BLaER1 (cell line): ENCODE results near the gene STAG1.
"Not testable (repeated sequence)": the region's sequence is repeated elsewhere in the genome, so short reads cannot be mapped to it uniquely, and the experiment has no call there.

Experiments
- H3K27ac ChIP-seq: shearing (Covaris generic); formaldehyde crosslinking; 2 replicates; pipeline ENCODE4 v1.8.1; 2022
- H3K27me3 ChIP-seq: shearing (Covaris generic); formaldehyde crosslinking; 2 replicates; pipeline ENCODE4 v1.8.1; 2022
- H3K36me3 ChIP-seq: shearing (Covaris generic); formaldehyde crosslinking; 2 replicates; pipeline ENCODE4 v1.8.1; 2022
- H3K4me1 ChIP-seq: shearing (Covaris generic); formaldehyde crosslinking; 2 replicates; pipeline ENCODE4 v1.8.1; 2022
- H3K4me2 ChIP-seq: shearing (Covaris generic); formaldehyde crosslinking; 2 replicates; pipeline ENCODE4 v1.8.1; 2022
- H3K4me3 ChIP-seq: shearing (Covaris generic); formaldehyde crosslinking; 2 replicates; pipeline ENCODE4 v1.8.1; 2022
- H3K9ac ChIP-seq: shearing (Covaris generic); formaldehyde crosslinking; 2 replicates; pipeline ENCODE4 v1.8.1; 2022
- H3K9me3 ChIP-seq: shearing (Covaris generic); formaldehyde crosslinking; 2 replicates; pipeline ENCODE4 v1.8.1; 2022
- H4K20me1 ChIP-seq: shearing (Covaris generic); formaldehyde crosslinking; 2 replicates; pipeline ENCODE4 v1.8.1; 2022
- Cebpa-rat ChIP-seq: shearing (Covaris generic); IDR thresholded peaks from 2 replicates; pipeline ENCODE4 v1.8.1; 2022

STAG1 gene

GRCh38 chr3:136546720-136547119 is 205.5 kb downstream of the STAG1 start:
- H3K36me3 ChIP-seq = peaks cover 18% of the 10 kb centered on the region
- no peaks in the 10 kb centered on the region for H3K9me3 ChIP-seq
- no peaks in the 10 kb centered on the region; the same call in 1 of the 2 replicates for H4K20me1 ChIP-seq
- no peak overlapping the region for H3K4me3 ChIP-seq
- no peaks in the 10 kb centered on the region for H3K27me3 ChIP-seq
- TF ChIP-seq Cebpa-rat = no peak
- no peak overlapping the region for H3K27ac ChIP-seq
- no peaks in the 10 kb centered on the region for H3K4me1 ChIP-seq
- no peak overlapping the region for H3K9ac ChIP-seq
- H3K4me2 ChIP-seq = no peak overlapping the region

- H3K9ac ChIP-seq = no peak overlapping the region
- no peaks in the 10 kb centered on the region for H3K4me1 ChIP-seq
- peaks cover 12% of the 10 kb centered on the region; the same call in 1 of the 2 replicates for H3K36me3 ChIP-seq
- no peak for TF ChIP-seq Cebpa-rat
- H3K4me3 ChIP-seq = no peak overlapping the region
- H3K4me2 ChIP-seq = no peak overlapping the region
- no peaks in the 10 kb centered on the region; the same call in 1 of the 2 replicates for H4K20me1 ChIP-seq
- no peaks in the 10 kb centered on the region for H3K27me3 ChIP-seq
- no peak overlapping the region for H3K27ac ChIP-seq
- no peaks in the 10 kb centered on the region for H3K9me3 ChIP-seq
These were observed 206.4 kb downstream of the STAG1 start for GRCh38 chr3:136545664-136546268.

- H3K27ac ChIP-seq = no peak overlapping the region
- H3K4me3 ChIP-seq = no peak overlapping the region
- H3K4me1 ChIP-seq = no peaks in the 10 kb centered on the region
- TF ChIP-seq Cebpa-rat = no peak
- peaks cover 14% of the 10 kb centered on the region; the same call in 1 of the 2 replicates for H3K36me3 ChIP-seq
- no peaks in the 10 kb centered on the region for H3K27me3 ChIP-seq
- H3K9me3 ChIP-seq = no peaks in the 10 kb centered on the region
- H3K4me2 ChIP-seq = no peak overlapping the region
- H3K9ac ChIP-seq = no peak overlapping the region
- H4K20me1 ChIP-seq = no peaks in the 10 kb centered on the region; the same call in 1 of the 2 replicates
These were observed 207.6 kb downstream of the STAG1 start for GRCh38 chr3:136544532-136544931.

DNA sequence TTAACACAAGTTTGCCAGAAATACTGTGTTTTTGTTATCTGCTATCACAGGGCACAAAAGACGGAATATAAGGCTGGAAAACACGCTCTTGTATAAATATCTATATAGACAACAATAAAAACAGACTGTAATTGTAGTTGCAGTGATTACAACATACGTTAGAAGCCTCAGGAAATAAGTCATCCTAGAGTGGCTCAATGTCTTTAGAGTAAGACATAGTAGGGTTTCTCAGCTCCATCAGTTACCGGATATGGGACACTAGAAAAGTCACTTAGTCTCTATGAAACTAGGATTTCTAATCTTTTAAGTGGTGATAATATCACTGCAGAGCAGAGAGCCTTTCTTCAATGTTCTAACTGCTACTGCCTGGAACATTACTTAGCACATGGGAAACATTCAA is 208.8 kb downstream of the STAG1 start:
- Histone ChIP-seq H3K4me2 (no peak overlapping the region), H3K36me3 (peaks cover 9% of the 10 kb centered on the region), H3K9ac (no peak overlapping the region), H3K9me3 (no peaks in the 10 kb centered on the region), H3K27ac (no peak overlapping the region), H3K27me3 (no peaks in the 10 kb centered on the region), H3K4me3 (no peak overlapping the region), H3K4me1 (no peaks in the 10 kb centered on the region), H4K20me1 (no peaks in the 10 kb centered on the region; the same call in 1 of the 2 replicates)
- no peak for TF ChIP-seq Cebpa-rat

GRCh38 chr3:136535906-136536305 is 216.3 kb downstream of the STAG1 start:
- Histone ChIP-seq H3K27me3 (no peaks in the 10 kb centered on the region), H3K27ac (no peak overlapping the region), H3K9ac (no peak overlapping the region), H3K4me2 (no peak overlapping the region), H3K4me3 (no peak overlapping the region), H3K9me3 (peaks cover 30% of the 10 kb centered on the region), H3K36me3 (peaks cover 42% of the 10 kb centered on the region), H4K20me1 (no peaks in the 10 kb centered on the region), H3K4me1 (no peaks in the 10 kb centered on the region)
- TF ChIP-seq Cebpa-rat = no peak

DNA sequence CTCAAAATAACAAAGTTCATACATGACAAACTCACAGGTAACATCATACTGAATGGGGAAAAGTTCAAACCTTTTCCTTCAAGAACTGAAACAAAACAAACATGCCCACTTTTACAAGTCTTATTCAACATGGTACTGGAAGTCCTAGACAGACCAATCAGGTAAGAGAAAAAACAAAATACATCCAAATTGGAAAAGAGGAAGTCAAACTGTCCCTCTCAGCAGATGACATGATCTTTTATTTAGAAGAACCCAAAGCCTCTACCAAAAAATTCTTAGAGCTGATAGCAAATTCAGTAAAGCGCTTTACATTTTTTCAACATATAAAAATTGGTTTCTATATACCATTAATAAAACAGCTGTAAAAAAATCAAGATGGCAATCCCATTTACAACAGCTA is 219.4 kb downstream of the STAG1 start:
- Histone ChIP-seq H3K27ac (no peak overlapping the region), H4K20me1 (no peaks in the 10 kb centered on the region), H3K4me2 (no peak overlapping the region), H3K27me3 (no peaks in the 10 kb centered on the region), H3K4me1 (no peaks in the 10 kb centered on the region), H3K9ac (no peak overlapping the region), H3K36me3 (peaks cover 55% of the 10 kb centered on the region), H3K4me3 (no peak overlapping the region), H3K9me3 (peaks cover 61% of the 10 kb centered on the region)
- no peak for TF ChIP-seq Cebpa-rat

GRCh38 chr3:136518102-136518501 is 234.1 kb downstream of the STAG1 start:
- no peak overlapping the region for H3K4me2 ChIP-seq
- H3K27ac ChIP-seq = no peak overlapping the region
- H3K27me3 ChIP-seq = no peaks in the 10 kb centered on the region
- TF ChIP-seq Cebpa-rat = no peak
- H4K20me1 ChIP-seq = no peaks in the 10 kb centered on the region
- H3K4me1 ChIP-seq = no peaks in the 10 kb centered on the region
- no peaks in the 10 kb centered on the region; the same call in 1 of the 2 replicates for H3K9me3 ChIP-seq
- H3K9ac ChIP-seq = no peak overlapping the region
- no peak overlapping the region for H3K4me3 ChIP-seq
- H3K36me3 ChIP-seq = peaks cover 20% of the 10 kb centered on the region

- TF ChIP-seq Cebpa-rat = no peak
- Histone ChIP-seq H3K27ac (no peak overlapping the region), H3K9ac (no peak overlapping the region), H3K4me3 (no peak overlapping the region), H3K27me3 (no peaks in the 10 kb centered on the region), H3K4me1 (no peaks in the 10 kb centered on the region), H4K20me1 (no peaks in the 10 kb centered on the region), H3K36me3 (peaks cover 23% of the 10 kb centered on the region), H3K9me3 (no peaks in the 10 kb centered on the region; the same call in 1 of the 2 replicates), H3K4me2 (no peak overlapping the region)
These were observed 235.5 kb downstream of the STAG1 start for GRCh38 chr3:136516656-136517055.

DNA sequence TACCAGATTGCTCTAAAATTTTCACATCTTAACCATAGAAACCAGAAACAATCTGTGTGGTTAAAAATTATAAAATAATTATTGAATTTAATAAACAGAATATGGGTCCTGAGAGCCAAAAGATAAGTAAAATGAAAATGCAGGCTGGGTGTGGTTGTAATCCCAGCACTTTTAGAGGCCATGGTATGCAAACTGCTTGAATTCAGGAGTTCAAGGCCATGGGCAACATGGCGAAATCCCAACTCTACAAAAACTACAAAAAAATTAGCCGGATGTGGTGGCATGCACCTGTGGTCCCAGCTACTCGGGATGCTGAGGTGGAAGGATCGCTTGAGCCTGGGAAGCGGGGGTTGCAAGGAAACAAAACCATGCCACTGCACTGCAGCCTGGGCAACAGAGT is 236.1 kb downstream of the STAG1 start:
- Histone ChIP-seq H3K4me2 (no peak overlapping the region), H4K20me1 (no peaks in the 10 kb centered on the region), H3K4me1 (no peaks in the 10 kb centered on the region), H3K36me3 (peaks cover 25% of the 10 kb centered on the region), H3K4me3 (no peak overlapping the region), H3K9ac (no peak overlapping the region), H3K9me3 (no peaks in the 10 kb centered on the region; the same call in 1 of the 2 replicates), H3K27me3 (no peaks in the 10 kb centered on the region), H3K27ac (no peak overlapping the region)
- TF ChIP-seq Cebpa-rat = no peak

GRCh38 chr3:136514533-136514932 is 237.6 kb downstream of the STAG1 start:
- H3K4me3 ChIP-seq = not testable (repeated sequence)
- H3K36me3 ChIP-seq = peaks cover 36% of the 10 kb centered on the region

DNA sequence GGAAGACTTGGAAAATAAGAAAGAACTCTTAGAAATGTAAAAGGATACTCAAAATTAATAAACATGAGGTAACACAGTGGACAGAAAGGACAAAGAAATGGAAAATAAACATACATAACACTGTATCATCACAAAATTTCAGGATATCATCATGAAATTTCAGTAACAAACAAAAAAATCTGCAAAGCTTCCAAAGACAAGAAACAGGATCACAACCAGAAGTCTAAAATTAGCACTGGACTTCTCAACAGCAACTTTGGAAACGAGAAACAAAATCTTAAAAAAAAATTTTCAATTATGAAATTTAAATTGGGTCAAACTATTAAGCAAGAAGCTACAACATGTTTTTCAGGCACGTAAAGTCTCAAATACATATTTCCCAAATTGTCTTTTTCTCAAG is 238.8 kb downstream of the STAG1 start:
- Histone ChIP-seq H3K36me3 (peaks cover 36% of the 10 kb centered on the region), H3K9me3 (no peaks in the 10 kb centered on the region; the same call in 1 of the 2 replicates), H3K9ac (no peak overlapping the region), H3K4me1 (no peaks in the 10 kb centered on the region), H3K27me3 (no peaks in the 10 kb centered on the region), H4K20me1 (no peaks in the 10 kb centered on the region), H3K4me3 (no peak overlapping the region), H3K4me2 (no peak overlapping the region), H3K27ac (no peak overlapping the region)
- TF ChIP-seq Cebpa-rat = no peak

More at GRCh38 chr3:136514533-136514932, 237.6 kb downstream of the STAG1 start:
- not testable (repeated sequence) for H3K27me3 ChIP-seq, H3K4me2 ChIP-seq, H3K9me3 ChIP-seq, H3K27ac ChIP-seq, H3K9ac ChIP-seq, H3K4me1 ChIP-seq, H4K20me1 ChIP-seq
